K562 (cell line): ENCODE results near the gene GNAI1.

Source experiments
- ARNT ChIP-seq, 2 experiments: fragments of 450-650 bp; IDR thresholded peaks; 2 replicates each; pipeline ENCODE4 v1.6.1; 2016; ENCODE audit warnings: mild to moderate bottlenecking in 1 of 2
- CTCF ChIP-seq, 3 experiments: IDR thresholded peaks in 2 of 3; conservative IDR thresholded peaks in 1 of 3; 2 replicates each; pipeline ENCODE4 v1.5.1; 2011 to 2012; ENCODE audit warnings: low read length in 3 of 3, mild to moderate bottlenecking in 3 of 3, control low read depth in 2 of 3, improper control_type of control experiment in 1 of 3, inconsistent platforms in 1 of 3, low read depth in 1 of 3, mixed read lengths in 1 of 3, moderate library complexity in 1 of 3; ENCODE audit not compliant: insufficient read depth in 2 of 3
- MIER1 ChIP-seq: fragments of 450-650 bp; IDR thresholded peaks from 2 replicates; pipeline ENCODE4 v1.6.1; 2016; ENCODE audit warnings: antibody characterized with exemption, mild to moderate bottlenecking, low read depth
- OTX1 ChIP-seq: fragments of 450-650 bp; formaldehyde crosslinking; IDR thresholded peaks from 2 replicates; pipeline ENCODE4 v1.4.0; 2022; ENCODE audit warnings: mild to moderate bottlenecking
- POLR2AphosphoS5 ChIP-seq: IDR thresholded peaks from 2 replicates; pipeline ENCODE4 v1.6.1; 2011; ENCODE audit warnings: mild to moderate bottlenecking, low read depth, low read length, moderate library complexity; ENCODE audit not compliant: control insufficient read depth, insufficient read depth
- PURB ChIP-seq: sonication (generic); formaldehyde crosslinking; IDR thresholded peaks from 2 replicates; pipeline ENCODE4 v1.9.0; 2021; ENCODE audit warnings: low read depth, mild to moderate bottlenecking, missing genetic modification reagents

- TF ChIP-seq PURB (CRISPR knock-in tag) (no peak), ARNT (IDR thresholded peaks at IDR 0.05) (no peak), CTCF (IDR thresholded peaks at IDR 0.05 in 2 of 3, conservative IDR thresholded peaks at IDR 0.05 in 1 of 3; ENCODE audit: insufficient read depth in 2 of 3, low read depth in 1 of 3, low read length in 3 of 3) (no peak), MIER1 (no peak), OTX1 (CRISPR knock-in tag) (no peak), POLR2AphosphoS5 (no peak)
These were observed 47.4 kb upstream of the GNAI1 start for GRCh38 chr7:80087051-80087770.
